WTC11 (cell line): ENCODE data around the gene GATA2. TPM values are rescaled to one million over a fixed set of nuclear protein-coding genes. Genes with fewer than 3 reads are reported as not detected.

ENCODE experiments used
- AFF4 ChIP-seq: sonication (generic); formaldehyde crosslinking; IDR thresholded peaks from 2 replicates; pipeline ENCODE4 v1.8.1; 2023; ENCODE audit warnings: mild to moderate bottlenecking, missing genetic modification reagents, borderline replicate concordance
- ELF4 ChIP-seq: sonication (generic); formaldehyde crosslinking; IDR thresholded peaks from 2 replicates; pipeline ENCODE4 v1.8.1; 2022; ENCODE audit warnings: low read depth, mild to moderate bottlenecking, moderate library complexity, missing genetic modification reagents
- EMX1 ChIP-seq: fragments of 250-450 bp; sonication (Bioruptor Pico); IDR thresholded peaks from 2 replicates; pipeline ENCODE4 v1.8.0; 2021; ENCODE audit warnings: mild to moderate bottlenecking
- GTF2I ChIP-seq: fragments of 250-450 bp; sonication (Bioruptor Pico); conservative IDR thresholded peaks from 2 replicates; pipeline ENCODE4 v1.4.0; 2021; ENCODE audit warnings: mild to moderate bottlenecking
- MLX ChIP-seq: sonication (generic); formaldehyde crosslinking; IDR thresholded peaks from 2 replicates; pipeline ENCODE4 v1.8.1; 2023; ENCODE audit warnings: mild to moderate bottlenecking, missing genetic modification reagents, moderate library complexity
- PREB ChIP-seq: sonication (generic); formaldehyde crosslinking; IDR thresholded peaks from 2 replicates; pipeline ENCODE4 v1.8.1; 2022; ENCODE audit warnings: mild to moderate bottlenecking, missing genetic modification reagents, moderate library complexity, borderline replicate concordance
- PRRX2 ChIP-seq: fragments of 250-450 bp; sonication (Bioruptor Pico); IDR thresholded peaks from 2 replicates; pipeline ENCODE4 v1.8.0; 2021; ENCODE audit warnings: mild to moderate bottlenecking
- TEAD4 ChIP-seq: sonication (generic); formaldehyde crosslinking; IDR thresholded peaks from 2 replicates; pipeline ENCODE4 v1.8.0; 2022; ENCODE audit warnings: mild to moderate bottlenecking, missing genetic modification reagents
- TP53 ChIP-seq: sonication (generic); formaldehyde crosslinking; IDR thresholded peaks from 2 replicates; pipeline ENCODE4 v1.8.1; 2023; ENCODE audit warnings: mild to moderate bottlenecking, missing genetic modification reagents
- ZNF317 ChIP-seq: sonication (generic); formaldehyde crosslinking; IDR thresholded peaks from 2 replicates; pipeline ENCODE4 v1.8.1; 2023; ENCODE audit warnings: low read depth, mild to moderate bottlenecking, moderate library complexity, missing genetic modification reagents, borderline replicate concordance
- ZNF671 ChIP-seq: fragments of 250-450 bp; sonication (Bioruptor Pico); IDR thresholded peaks from 2 replicates; pipeline ENCODE4 v1.8.0; 2021; ENCODE audit warnings: mild to moderate bottlenecking
- total RNA-seq: library from RNA; stranded (reverse); gene quantifications from 3 replicates; pipeline ENCODE4 v1.2.3, GENCODE V29; 2021
- TF ChIP-seq, protein P1 (sequence below): sonication (generic); formaldehyde crosslinking; IDR thresholded peaks from 2 replicates; pipeline ENCODE4 v1.8.0; 2023; ENCODE audit warnings: missing genetic modification reagents, mild to moderate bottlenecking, borderline replicate concordance
- TF ChIP-seq, protein P2 (sequence below): fragments of 250-450 bp; sonication (Bioruptor Pico); conservative IDR thresholded peaks from 2 replicates; pipeline ENCODE4 v1.9.0; 2021; ENCODE audit warnings: mild to moderate bottlenecking
- TF ChIP-seq, protein P3 (sequence below): fragments of 200-600 bp; IDR thresholded peaks from 2 replicates; pipeline ENCODE4 v1.8.0; 2022; ENCODE audit warnings: antibody characterized with exemption
- TF ChIP-seq, protein P4 (sequence below): fragments of 250-450 bp; sonication (Bioruptor Pico); IDR thresholded peaks from 2 replicates; pipeline ENCODE4 v1.9.0; 2021; ENCODE audit warnings: mild to moderate bottlenecking
- TF ChIP-seq, protein P5 (sequence below): sonication (generic); formaldehyde crosslinking; IDR thresholded peaks from 2 replicates; pipeline ENCODE4 v1.8.0; 2022; ENCODE audit warnings: missing genetic modification reagents

Gene GATA2
- total RNA-seq, 1 experiment from 2014 or later = 1.6 TPM

DNA sequence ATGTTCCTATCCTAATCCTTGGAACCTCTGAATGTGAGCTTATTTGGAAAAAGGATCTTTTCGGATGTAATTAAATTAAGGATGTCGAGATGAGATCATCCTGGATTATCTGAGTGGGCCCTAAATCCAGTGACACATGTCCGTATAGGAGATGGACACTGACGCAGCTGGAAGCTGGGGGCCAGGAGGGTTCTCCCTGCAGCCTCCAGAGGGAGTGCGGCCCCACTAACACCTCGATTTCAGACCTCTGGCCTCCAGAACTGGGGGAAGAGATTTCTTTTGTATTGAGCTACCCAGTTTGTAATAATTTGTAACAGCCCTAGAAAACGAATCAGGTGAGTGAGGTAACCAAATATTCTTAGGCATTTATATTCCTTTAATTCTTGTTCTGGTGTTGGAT, 28.8 kb downstream of the GATA2 start (continued):
- TF ChIP-seq, protein P1, sequence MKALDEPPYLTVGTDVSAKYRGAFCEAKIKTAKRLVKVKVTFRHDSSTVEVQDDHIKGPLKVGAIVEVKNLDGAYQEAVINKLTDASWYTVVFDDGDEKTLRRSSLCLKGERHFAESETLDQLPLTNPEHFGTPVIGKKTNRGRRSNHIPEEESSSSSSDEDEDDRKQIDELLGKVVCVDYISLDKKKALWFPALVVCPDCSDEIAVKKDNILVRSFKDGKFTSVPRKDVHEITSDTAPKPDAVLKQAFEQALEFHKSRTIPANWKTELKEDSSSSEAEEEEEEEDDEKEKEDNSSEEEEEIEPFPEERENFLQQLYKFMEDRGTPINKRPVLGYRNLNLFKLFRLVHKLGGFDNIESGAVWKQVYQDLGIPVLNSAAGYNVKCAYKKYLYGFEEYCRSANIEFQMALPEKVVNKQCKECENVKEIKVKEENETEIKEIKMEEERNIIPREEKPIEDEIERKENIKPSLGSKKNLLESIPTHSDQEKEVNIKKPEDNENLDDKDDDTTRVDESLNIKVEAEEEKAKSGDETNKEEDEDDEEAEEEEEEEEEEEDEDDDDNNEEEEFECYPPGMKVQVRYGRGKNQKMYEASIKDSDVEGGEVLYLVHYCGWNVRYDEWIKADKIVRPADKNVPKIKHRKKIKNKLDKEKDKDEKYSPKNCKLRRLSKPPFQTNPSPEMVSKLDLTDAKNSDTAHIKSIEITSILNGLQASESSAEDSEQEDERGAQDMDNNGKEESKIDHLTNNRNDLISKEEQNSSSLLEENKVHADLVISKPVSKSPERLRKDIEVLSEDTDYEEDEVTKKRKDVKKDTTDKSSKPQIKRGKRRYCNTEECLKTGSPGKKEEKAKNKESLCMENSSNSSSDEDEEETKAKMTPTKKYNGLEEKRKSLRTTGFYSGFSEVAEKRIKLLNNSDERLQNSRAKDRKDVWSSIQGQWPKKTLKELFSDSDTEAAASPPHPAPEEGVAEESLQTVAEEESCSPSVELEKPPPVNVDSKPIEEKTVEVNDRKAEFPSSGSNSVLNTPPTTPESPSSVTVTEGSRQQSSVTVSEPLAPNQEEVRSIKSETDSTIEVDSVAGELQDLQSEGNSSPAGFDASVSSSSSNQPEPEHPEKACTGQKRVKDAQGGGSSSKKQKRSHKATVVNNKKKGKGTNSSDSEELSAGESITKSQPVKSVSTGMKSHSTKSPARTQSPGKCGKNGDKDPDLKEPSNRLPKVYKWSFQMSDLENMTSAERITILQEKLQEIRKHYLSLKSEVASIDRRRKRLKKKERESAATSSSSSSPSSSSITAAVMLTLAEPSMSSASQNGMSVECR (CRISPR knock-in tag) = no peak
- TF ChIP-seq ZNF317 (CRISPR knock-in tag) (no peak), GTF2I (CRISPR knock-in tag) (no peak), ELF4 (no peak), PREB (CRISPR knock-in tag) (no peak), TEAD4 (no peak), MLX (CRISPR knock-in tag) (no peak), AFF4 (CRISPR knock-in tag) (no peak), ZNF671 (no peak), TP53 (CRISPR knock-in tag) (no peak), EMX1 (no peak), PRRX2 (CRISPR knock-in tag) (no peak)
- TF ChIP-seq, protein P2, sequence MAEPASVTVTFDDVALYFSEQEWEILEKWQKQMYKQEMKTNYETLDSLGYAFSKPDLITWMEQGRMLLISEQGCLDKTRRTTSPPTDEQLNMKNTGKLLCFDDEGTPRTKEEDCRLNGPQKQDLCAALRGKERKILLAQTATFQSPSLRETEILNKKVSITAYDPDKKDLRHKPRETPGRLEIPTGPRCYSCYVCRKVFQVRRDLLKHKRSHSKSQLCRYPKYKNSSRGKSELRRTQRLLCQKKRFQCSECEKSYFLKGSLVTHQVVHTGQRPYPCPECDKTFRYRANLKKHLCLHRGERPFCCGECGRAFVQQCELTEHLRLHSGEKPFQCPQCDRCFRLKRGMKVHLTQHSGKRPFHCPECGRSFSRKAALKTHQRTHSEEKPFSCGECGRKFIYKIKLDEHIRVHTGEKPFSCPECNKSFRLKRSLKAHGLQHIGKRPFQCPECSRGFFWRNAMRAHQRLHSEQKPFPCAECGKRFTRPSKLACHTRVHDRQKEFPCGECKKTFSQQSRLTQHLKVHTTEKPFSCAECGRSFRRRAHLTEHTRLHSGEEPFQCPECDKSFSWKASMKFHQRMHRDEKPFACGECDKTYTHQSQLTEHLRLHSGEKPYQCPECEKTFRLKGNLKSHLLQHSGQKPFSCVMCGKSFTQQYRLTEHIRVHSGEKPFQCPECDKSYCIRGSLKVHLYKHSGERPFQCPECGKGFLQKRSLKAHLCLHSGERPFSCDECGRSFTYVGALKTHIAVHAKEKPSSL = no peak
- TF ChIP-seq, protein P3, sequence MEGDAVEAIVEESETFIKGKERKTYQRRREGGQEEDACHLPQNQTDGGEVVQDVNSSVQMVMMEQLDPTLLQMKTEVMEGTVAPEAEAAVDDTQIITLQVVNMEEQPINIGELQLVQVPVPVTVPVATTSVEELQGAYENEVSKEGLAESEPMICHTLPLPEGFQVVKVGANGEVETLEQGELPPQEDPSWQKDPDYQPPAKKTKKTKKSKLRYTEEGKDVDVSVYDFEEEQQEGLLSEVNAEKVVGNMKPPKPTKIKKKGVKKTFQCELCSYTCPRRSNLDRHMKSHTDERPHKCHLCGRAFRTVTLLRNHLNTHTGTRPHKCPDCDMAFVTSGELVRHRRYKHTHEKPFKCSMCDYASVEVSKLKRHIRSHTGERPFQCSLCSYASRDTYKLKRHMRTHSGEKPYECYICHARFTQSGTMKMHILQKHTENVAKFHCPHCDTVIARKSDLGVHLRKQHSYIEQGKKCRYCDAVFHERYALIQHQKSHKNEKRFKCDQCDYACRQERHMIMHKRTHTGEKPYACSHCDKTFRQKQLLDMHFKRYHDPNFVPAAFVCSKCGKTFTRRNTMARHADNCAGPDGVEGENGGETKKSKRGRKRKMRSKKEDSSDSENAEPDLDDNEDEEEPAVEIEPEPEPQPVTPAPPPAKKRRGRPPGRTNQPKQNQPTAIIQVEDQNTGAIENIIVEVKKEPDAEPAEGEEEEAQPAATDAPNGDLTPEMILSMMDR = no peak
- TF ChIP-seq, protein P4, sequence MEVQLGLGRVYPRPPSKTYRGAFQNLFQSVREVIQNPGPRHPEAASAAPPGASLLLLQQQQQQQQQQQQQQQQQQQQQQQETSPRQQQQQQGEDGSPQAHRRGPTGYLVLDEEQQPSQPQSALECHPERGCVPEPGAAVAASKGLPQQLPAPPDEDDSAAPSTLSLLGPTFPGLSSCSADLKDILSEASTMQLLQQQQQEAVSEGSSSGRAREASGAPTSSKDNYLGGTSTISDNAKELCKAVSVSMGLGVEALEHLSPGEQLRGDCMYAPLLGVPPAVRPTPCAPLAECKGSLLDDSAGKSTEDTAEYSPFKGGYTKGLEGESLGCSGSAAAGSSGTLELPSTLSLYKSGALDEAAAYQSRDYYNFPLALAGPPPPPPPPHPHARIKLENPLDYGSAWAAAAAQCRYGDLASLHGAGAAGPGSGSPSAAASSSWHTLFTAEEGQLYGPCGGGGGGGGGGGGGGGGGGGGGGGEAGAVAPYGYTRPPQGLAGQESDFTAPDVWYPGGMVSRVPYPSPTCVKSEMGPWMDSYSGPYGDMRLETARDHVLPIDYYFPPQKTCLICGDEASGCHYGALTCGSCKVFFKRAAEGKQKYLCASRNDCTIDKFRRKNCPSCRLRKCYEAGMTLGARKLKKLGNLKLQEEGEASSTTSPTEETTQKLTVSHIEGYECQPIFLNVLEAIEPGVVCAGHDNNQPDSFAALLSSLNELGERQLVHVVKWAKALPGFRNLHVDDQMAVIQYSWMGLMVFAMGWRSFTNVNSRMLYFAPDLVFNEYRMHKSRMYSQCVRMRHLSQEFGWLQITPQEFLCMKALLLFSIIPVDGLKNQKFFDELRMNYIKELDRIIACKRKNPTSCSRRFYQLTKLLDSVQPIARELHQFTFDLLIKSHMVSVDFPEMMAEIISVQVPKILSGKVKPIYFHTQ (CRISPR knock-in tag) = no peak
- TF ChIP-seq, protein P5, sequence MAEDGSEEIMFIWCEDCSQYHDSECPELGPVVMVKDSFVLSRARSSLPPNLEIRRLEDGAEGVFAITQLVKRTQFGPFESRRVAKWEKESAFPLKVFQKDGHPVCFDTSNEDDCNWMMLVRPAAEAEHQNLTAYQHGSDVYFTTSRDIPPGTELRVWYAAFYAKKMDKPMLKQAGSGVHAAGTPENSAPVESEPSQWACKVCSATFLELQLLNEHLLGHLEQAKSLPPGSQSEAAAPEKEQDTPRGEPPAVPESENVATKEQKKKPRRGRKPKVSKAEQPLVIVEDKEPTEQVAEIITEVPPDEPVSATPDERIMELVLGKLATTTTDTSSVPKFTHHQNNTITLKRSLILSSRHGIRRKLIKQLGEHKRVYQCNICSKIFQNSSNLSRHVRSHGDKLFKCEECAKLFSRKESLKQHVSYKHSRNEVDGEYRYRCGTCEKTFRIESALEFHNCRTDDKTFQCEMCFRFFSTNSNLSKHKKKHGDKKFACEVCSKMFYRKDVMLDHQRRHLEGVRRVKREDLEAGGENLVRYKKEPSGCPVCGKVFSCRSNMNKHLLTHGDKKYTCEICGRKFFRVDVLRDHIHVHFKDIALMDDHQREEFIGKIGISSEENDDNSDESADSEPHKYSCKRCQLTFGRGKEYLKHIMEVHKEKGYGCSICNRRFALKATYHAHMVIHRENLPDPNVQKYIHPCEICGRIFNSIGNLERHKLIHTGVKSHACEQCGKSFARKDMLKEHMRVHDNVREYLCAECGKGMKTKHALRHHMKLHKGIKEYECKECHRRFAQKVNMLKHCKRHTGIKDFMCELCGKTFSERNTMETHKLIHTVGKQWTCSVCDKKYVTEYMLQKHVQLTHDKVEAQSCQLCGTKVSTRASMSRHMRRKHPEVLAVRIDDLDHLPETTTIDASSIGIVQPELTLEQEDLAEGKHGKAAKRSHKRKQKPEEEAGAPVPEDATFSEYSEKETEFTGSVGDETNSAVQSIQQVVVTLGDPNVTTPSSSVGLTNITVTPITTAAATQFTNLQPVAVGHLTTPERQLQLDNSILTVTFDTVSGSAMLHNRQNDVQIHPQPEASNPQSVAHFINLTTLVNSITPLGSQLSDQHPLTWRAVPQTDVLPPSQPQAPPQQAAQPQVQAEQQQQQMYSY = no peak
- TF ChIP-seq, all 79 proteins: peak for 0
